ENCODE measurements around the gene FLT3LG. TPM values are rescaled to one million over a fixed set of nuclear protein-coding genes. Genes with fewer than 3 reads are reported as not detected.

FLT3LG gene
- total and polyA plus RNA-seq, 9 of the 15 experiments (the other 6 are each of a cell fraction or from before 2014, with no cell fraction given): 0.31 to 6.4 (median 1.1) TPM

- TF ChIP-seq, protein P1, sequence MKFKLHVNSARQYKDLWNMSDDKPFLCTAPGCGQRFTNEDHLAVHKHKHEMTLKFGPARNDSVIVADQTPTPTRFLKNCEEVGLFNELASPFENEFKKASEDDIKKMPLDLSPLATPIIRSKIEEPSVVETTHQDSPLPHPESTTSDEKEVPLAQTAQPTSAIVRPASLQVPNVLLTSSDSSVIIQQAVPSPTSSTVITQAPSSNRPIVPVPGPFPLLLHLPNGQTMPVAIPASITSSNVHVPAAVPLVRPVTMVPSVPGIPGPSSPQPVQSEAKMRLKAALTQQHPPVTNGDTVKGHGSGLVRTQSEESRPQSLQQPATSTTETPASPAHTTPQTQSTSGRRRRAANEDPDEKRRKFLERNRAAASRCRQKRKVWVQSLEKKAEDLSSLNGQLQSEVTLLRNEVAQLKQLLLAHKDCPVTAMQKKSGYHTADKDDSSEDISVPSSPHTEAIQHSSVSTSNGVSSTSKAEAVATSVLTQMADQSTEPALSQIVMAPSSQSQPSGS (CRISPR knock-in tag; IDR thresholded peaks at IDR 0.05): no peak
- TF ChIP-seq PHF8 (IDR thresholded peaks at IDR 0.05; ENCODE audit: borderline replicate concordance, low read length) (no peak), RB1 (IDR thresholded peaks at IDR 0.05; ENCODE audit: low read depth) (no peak), ARID4B (CRISPR knock-in tag; IDR thresholded peaks at IDR 0.05) (no peak), SMARCB1 (IDR thresholded peaks at IDR 0.05; ENCODE audit: insufficient read length, low read depth) (no peak), SAP30 (IDR thresholded peaks at IDR 0.05; ENCODE audit: borderline replicate concordance, insufficient read depth, low read depth, low read length, poor library complexity, severe bottlenecking) (no peak), THAP12 (CRISPR knock-in tag; IDR thresholded peaks at IDR 0.05) (no peak), CCNT2 (IDR thresholded peaks at IDR 0.05; ENCODE audit: borderline replicate concordance, extremely low read depth, insufficient read length, low read depth, low read length) (no peak), KAT8 (IDR thresholded peaks at IDR 0.05; ENCODE audit: low read depth) (no peak), MTA2 (IDR thresholded peaks at IDR 0.05; ENCODE audit: low read depth) (no peak)
- TF ChIP-seq, protein P2, sequence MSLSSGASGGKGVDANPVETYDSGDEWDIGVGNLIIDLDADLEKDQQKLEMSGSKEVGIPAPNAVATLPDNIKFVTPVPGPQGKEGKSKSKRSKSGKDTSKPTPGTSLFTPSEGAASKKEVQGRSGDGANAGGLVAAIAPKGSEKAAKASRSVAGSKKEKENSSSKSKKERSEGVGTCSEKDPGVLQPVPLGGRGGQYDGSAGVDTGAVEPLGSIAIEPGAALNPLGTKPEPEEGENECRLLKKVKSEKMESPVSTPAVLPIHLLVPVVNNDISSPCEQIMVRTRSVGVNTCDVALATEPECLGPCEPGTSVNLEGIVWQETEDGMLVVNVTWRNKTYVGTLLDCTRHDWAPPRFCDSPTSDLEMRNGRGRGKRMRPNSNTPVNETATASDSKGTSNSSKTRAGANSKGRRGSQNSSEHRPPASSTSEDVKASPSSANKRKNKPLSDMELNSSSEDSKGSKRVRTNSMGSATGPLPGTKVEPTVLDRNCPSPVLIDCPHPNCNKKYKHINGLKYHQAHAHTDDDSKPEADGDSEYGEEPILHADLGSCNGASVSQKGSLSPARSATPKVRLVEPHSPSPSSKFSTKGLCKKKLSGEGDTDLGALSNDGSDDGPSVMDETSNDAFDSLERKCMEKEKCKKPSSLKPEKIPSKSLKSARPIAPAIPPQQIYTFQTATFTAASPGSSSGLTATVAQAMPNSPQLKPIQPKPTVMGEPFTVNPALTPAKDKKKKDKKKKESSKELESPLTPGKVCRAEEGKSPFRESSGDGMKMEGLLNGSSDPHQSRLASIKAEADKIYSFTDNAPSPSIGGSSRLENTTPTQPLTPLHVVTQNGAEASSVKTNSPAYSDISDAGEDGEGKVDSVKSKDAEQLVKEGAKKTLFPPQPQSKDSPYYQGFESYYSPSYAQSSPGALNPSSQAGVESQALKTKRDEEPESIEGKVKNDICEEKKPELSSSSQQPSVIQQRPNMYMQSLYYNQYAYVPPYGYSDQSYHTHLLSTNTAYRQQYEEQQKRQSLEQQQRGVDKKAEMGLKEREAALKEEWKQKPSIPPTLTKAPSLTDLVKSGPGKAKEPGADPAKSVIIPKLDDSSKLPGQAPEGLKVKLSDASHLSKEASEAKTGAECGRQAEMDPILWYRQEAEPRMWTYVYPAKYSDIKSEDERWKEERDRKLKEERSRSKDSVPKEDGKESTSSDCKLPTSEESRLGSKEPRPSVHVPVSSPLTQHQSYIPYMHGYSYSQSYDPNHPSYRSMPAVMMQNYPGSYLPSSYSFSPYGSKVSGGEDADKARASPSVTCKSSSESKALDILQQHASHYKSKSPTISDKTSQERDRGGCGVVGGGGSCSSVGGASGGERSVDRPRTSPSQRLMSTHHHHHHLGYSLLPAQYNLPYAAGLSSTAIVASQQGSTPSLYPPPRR (CRISPR knock-in tag; IDR thresholded peaks at IDR 0.05; ENCODE audit: borderline replicate concordance): no peak
Measured at GRCh38 chr19:49453757-49454240, 20.2 kb upstream of the FLT3LG start (continued).
